ENCODE data around the gene DHRS2.
"Not testable (repeated sequence)": the region's sequence is repeated elsewhere in the genome, so short reads cannot be mapped to it uniquely, and the experiment has no call there.

GRCh38 chr14:23637312-23637654 is 1.1 kb downstream of the DHRS2 start:
- TF ChIP-seq CTCF (IDR thresholded peaks at IDR 0.05; ENCODE audit: borderline replicate concordance, extremely low read depth, low read length, poor library complexity, severe bottlenecking); EZH2 (IDR thresholded peaks at IDR 0.05; ENCODE audit: borderline replicate concordance, low read depth, low read length, severe bottlenecking): not testable (repeated sequence)

All from DND-41 (cell line).